ENCODE results near the gene SF3B2. TPM values are rescaled to one million over a fixed set of nuclear protein-coding genes. Genes with fewer than 3 reads are reported as not detected.

SF3B2 gene
- polyA plus RNA-seq, 1 of the 3 experiments (the other 2 are of a cell fraction) = 128 TPM

- peaks cover 4 to 8% of the 10 kb centered on the region in 2 experiments for H3K36me3 ChIP-seq (replicated peaks in 1 of 2; ENCODE audit: control insufficient read depth in 1 of 2, insufficient read depth in 2 of 2, low read length in 1 of 2)
- H3K27me3 ChIP-seq (ENCODE audit: insufficient read depth) = no peaks in the 10 kb centered on the region
- no peak overlapping the region for H3K4me3 ChIP-seq (ENCODE audit: low read depth in 2 of 2, low read length in 1 of 2)
- CTCF ChIA-PET = interaction anchor here (1.0 to 8.2 kb wide), 3 partner anchors 10 to 55 kb away, joined by 3 to 71 read pairs (median 9); partner anchors contain the start of gene PACS1
- H3F3A ChIP-seq (replicated peaks; ENCODE audit: insufficient read depth) = peaks cover 31% of the 10 kb centered on the region
- peak overlapping the region; percentile 54; the same call in 1 of the 2 replicates for H3K4me2 ChIP-seq
- H3K9me3 ChIP-seq = no peaks in the 10 kb centered on the region
- POLR2A ChIA-PET = no interaction called here
- H3K4me1 ChIP-seq (ENCODE audit: control insufficient read depth in 1 of 2, insufficient read depth in 2 of 2, low read depth in 1 of 2, low read length in 1 of 2) = peaks cover 41 to 51% of the 10 kb centered on the region in 2 experiments
- H2AFZ ChIP-seq (ENCODE audit: low read depth) = no peak overlapping the region
- peaks cover 49% of the 10 kb centered on the region for H4K20me1 ChIP-seq (ENCODE audit: insufficient read depth)
- H3K79me2 ChIP-seq (ENCODE audit: insufficient read depth) = peaks cover 100% of the 10 kb centered on the region
- no peak for DNase-seq
- H3K9ac ChIP-seq = peak overlapping the region; percentile 37; the same call in 1 of the 2 replicates
- H3K9me2 ChIP-seq = no peaks in the 10 kb centered on the region
- WGBS (ENCODE audit: low lambda C conversion rate) = 44% methylated on average over 8 of the region's 9 CpGs
- peak overlapping the region; percentile 58 to 80 for H3K27ac ChIP-seq (ENCODE audit: low read depth in 2 of 2, low read length in 1 of 2)
- no peak; the same call in 1 of the 2 replicates for TF ChIP-seq POLR2AphosphoS5 (IDR thresholded peaks at IDR 0.05; ENCODE audit: low read depth, low read length)
- peak; percentile 31; the same call in 1 of the 2 replicates for TF ChIP-seq RCOR1 (IDR thresholded peaks at IDR 0.05; ENCODE audit: low read length)
- no peak for TF ChIP-seq USF1 (IDR thresholded peaks at IDR 0.05; ENCODE audit: borderline replicate concordance, low read depth)
- TF ChIP-seq EZH2phosphoT487 (IDR thresholded peaks at IDR 0.05; ENCODE audit: borderline replicate concordance, low read depth) = no peak
- TF ChIP-seq ELF1 (IDR thresholded peaks at IDR 0.05) = no peak
- TF ChIP-seq SIN3A (IDR thresholded peaks at IDR 0.05; ENCODE audit: borderline replicate concordance, low read depth, low read length) = no peak
- peak; percentile 10; the same call in 1 of the 2 replicates for TF ChIP-seq NFIC (IDR thresholded peaks at IDR 0.05; ENCODE audit: borderline replicate concordance)
- TF ChIP-seq EP300 (IDR thresholded peaks at IDR 0.05; ENCODE audit: borderline replicate concordance in 1 of 2, low read depth in 1 of 2, low read length in 1 of 2) = no peak
- TF ChIP-seq JUND (IDR thresholded peaks at IDR 0.05) = peak; percentile 64
- TF ChIP-seq RFX5 (IDR thresholded peaks at IDR 0.05; ENCODE audit: low read length) = no peak
- TF ChIP-seq RAD21 (IDR thresholded peaks at IDR 0.05; ENCODE audit: low read length) = no peak
- no peak for TF ChIP-seq CTCF (IDR thresholded peaks at IDR 0.05)
- TF ChIP-seq, protein P1, sequence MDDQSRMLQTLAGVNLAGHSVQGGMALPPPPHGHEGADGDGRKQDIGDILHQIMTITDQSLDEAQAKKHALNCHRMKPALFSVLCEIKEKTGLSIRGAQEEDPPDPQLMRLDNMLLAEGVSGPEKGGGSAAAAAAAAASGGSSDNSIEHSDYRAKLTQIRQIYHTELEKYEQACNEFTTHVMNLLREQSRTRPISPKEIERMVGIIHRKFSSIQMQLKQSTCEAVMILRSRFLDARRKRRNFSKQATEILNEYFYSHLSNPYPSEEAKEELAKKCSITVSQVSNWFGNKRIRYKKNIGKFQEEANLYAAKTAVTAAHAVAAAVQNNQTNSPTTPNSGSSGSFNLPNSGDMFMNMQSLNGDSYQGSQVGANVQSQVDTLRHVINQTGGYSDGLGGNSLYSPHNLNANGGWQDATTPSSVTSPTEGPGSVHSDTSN (IDR thresholded peaks at IDR 0.05) = peak; percentile 71
- TF ChIP-seq NRF1 (IDR thresholded peaks at IDR 0.05; ENCODE audit: low read depth, low read length) = no peak
- TF ChIP-seq YY1 (IDR thresholded peaks at IDR 0.05; ENCODE audit: low read depth) = no peak
- TF ChIP-seq RXRA (IDR thresholded peaks at IDR 0.05; ENCODE audit: borderline replicate concordance, low read depth) = no peak
- no peak for TF ChIP-seq TAF1 (IDR thresholded peaks at IDR 0.05; ENCODE audit: borderline replicate concordance, low read depth, low read length)
- peak; percentile 67 for TF ChIP-seq FOSL2 (IDR thresholded peaks at IDR 0.05; ENCODE audit: borderline replicate concordance, low read depth)
- no peak for TF ChIP-seq FOXM1 (IDR thresholded peaks at IDR 0.05; ENCODE audit: low read depth)
- no peak for TF ChIP-seq SMC3 (IDR thresholded peaks at IDR 0.05; ENCODE audit: low read depth, low read length)
- no peak for TF ChIP-seq ZBTB33 (IDR thresholded peaks at IDR 0.05; ENCODE audit: borderline replicate concordance, low read depth)
- no peak for TF ChIP-seq MEF2A (IDR thresholded peaks at IDR 0.05; ENCODE audit: borderline replicate concordance, low read depth)
- TF ChIP-seq, protein P2, sequence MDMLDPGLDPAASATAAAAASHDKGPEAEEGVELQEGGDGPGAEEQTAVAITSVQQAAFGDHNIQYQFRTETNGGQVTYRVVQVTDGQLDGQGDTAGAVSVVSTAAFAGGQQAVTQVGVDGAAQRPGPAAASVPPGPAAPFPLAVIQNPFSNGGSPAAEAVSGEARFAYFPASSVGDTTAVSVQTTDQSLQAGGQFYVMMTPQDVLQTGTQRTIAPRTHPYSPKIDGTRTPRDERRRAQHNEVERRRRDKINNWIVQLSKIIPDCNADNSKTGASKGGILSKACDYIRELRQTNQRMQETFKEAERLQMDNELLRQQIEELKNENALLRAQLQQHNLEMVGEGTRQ (IDR thresholded peaks at IDR 0.05; ENCODE audit: borderline replicate concordance, low read depth, low read length) = no peak
- 0 out of 2 replicates have a peak, but pooled peaks have one; percentile 22 for TF ChIP-seq TEAD4 (IDR thresholded peaks at IDR 0.05; ENCODE audit: borderline replicate concordance, insufficient read depth)
- TF ChIP-seq GATA2 (CRISPR knock-in tag; IDR thresholded peaks at IDR 0.05) = no peak
- no peak for TF ChIP-seq FOXJ3 (CRISPR knock-in tag; IDR thresholded peaks at IDR 0.05)
- no peak for TF ChIP-seq MXI1 (IDR thresholded peaks at IDR 0.05; ENCODE audit: low read depth, low read length)
- TF ChIP-seq CHD2 (IDR thresholded peaks at IDR 0.05; ENCODE audit: low read length, partially characterized antibody) = no peak
Observed at GRCh38 chr11:66080055-66080817, 28.1 kb downstream of the SF3B2 start.

Data from SK-N-SH (cell line).